Breast epithelium (tissue), 4 donors: ENCODE data around the gene BTBD3. TPM values are rescaled to one million over a fixed set of nuclear protein-coding genes. Genes with fewer than 3 reads are reported as not detected.

Source experiments
- DNase-seq, 2 donors: peaks; one replicate each; pipeline ENCODE4 v3.0.0-alpha.2; 2019; ENCODE audit warnings: low spot score in 2 of 2
- H3K27ac ChIP-seq, 2 donors: fragments of 200-600 bp; sonication (generic) in 1 of 2; one replicate each; pipeline ENCODE4 v1.5.1; 2016 to 2019; ENCODE audit warnings: mild to moderate bottlenecking in 1 of 2
- H3K27me3 ChIP-seq, 2 donors: fragments of 200-600 bp; sonication (generic) in 1 of 2; one replicate each; pipeline versions ENCODE4 v1.5.1 to v1.6.0; 2017 to 2019; ENCODE audit warnings: control low read depth in 1 of 2, mild to moderate bottlenecking in 1 of 2
- H3K36me3 ChIP-seq: fragments of 200-600 bp; one replicate; pipeline ENCODE4 v1.5.1; 2019
- H3K4me1 ChIP-seq, 2 donors: fragments of 200-600 bp; sonication (generic); one replicate each; pipeline ENCODE4 v1.5.1; 2016 to 2019; ENCODE audit warnings: control low read depth in 1 of 2
- H3K4me3 ChIP-seq, 3 donors: fragments of 200-600 bp; sonication (generic); 1 replicate in 2 of 3; 2 replicates in 1 of 3; pipeline ENCODE4 v1.5.1; 2016 to 2019; ENCODE audit warnings: mild to moderate bottlenecking in 3 of 3, moderate library complexity in 2 of 3
- H3K9me3 ChIP-seq, 2 donors: fragments of 200-600 bp; sonication (generic) in 1 of 2; one replicate each; pipeline ENCODE4 v1.5.1; 2016 to 2019; ENCODE audit warnings: control low read depth in 1 of 2
- CTCF ChIP-seq, 3 donors: fragments of 450-650 bp; IDR thresholded peaks; one replicate each; pipeline ENCODE4 v1.5.1; 2016 to 2017; ENCODE audit warnings: antibody characterized with exemption in 3 of 3, mild to moderate bottlenecking in 3 of 3, moderate library complexity in 3 of 3
- POLR2A ChIP-seq: fragments of 450-650 bp; IDR thresholded peaks from one replicate; pipeline ENCODE4 v1.6.1; 2016; ENCODE audit warnings: antibody characterized with exemption, mild to moderate bottlenecking, moderate library complexity
- POLR2AphosphoS5 ChIP-seq, 3 donors: sonication (generic); formaldehyde crosslinking; IDR thresholded peaks; one replicate each; pipeline ENCODE4 v1.6.1; 2017; ENCODE audit warnings: antibody characterized with exemption in 3 of 3
- intact Hi-C: fragments of 100-400 bp; cut with DNase I; formaldehyde crosslinking; loops from one replicate; pipeline ENCODE4 v1.15.1; 2023; ENCODE audit warnings: low total_unique reads
- total RNA-seq, 3 donors: library from RNA; depleted of rRNA; stranded (reverse); fragments of >200 nt; gene quantifications; one replicate each; pipeline ENCODE4 v1.1.0, GENCODE V29; 2016

The BTBD3 gene
- total RNA-seq, 3 donors from 2014 or later, result 15.4 to 50.3 (median 33.1) TPM

DNA sequence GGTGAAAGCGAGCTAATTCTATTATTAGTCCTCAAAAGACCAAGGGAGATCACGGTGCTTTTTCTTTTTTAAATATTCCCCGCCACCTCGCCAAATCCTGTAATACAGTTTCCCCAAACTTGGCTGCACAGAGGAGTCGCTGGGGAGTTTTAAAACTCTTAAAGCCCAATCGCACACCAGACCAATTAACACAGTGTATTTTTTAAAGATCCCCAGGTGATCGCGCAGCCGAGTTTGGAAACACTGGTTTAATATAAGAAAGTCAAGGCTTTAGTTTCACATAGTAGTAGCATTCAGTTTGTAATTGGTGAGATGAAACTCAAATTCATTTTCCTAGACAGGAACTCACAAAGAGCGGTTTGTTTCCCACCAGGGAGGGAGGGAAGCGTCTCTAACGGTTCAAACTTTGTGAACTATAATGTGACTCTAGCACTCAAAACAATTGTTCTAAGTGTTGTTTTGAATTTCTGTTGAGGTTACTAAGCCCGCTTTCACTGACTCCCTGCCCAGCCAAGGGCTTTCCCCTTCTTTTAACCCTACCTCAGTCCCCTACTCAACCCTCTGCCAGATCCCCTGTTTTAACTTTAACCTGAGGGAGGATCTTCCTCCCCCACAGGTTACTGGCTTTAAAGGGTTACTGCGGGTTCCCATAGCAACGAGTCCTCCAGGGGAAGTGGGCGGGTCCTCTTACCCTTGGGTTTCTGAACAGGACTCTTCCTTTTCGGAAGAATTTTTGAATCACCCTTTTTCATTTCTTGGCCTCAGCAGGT, 25.7 kb upstream of the BTBD3 start:
- peaks cover 0 to 3% of the 10 kb centered on the region in 2 donors for H3K4me1 ChIP-seq
- TF ChIP-seq CTCF (IDR thresholded peaks at IDR 0.05), result no peak
- TF ChIP-seq POLR2A, result no peak
- TF ChIP-seq POLR2AphosphoS5 (IDR thresholded peaks at IDR 0.05), result no peak
- H3K27ac ChIP-seq, result peak overlapping the region; percentile 95 to 97
- H3K4me3 ChIP-seq, result peak overlapping the region; percentile 72 to 94 (median 93)
- no peaks in the 10 kb centered on the region for H3K36me3 ChIP-seq
- no peaks in the 10 kb centered on the region for H3K9me3 ChIP-seq
- H3K27me3 ChIP-seq, result no peaks in the 10 kb centered on the region
- DNase-seq, result peak in 1 of 2 donors; percentile 37
- intact Hi-C loops, result no loop called here

- Histone ChIP-seq H3K9me3 (no peaks in the 10 kb centered on the region), H3K36me3 (no peaks in the 10 kb centered on the region), H3K27ac (peak overlapping the region in 1 of 2 donors; percentile 46), H3K27me3 (no peaks in the 10 kb centered on the region), H3K4me1 (peaks cover 0 to 3% of the 10 kb centered on the region in 2 donors), H3K4me3 (no peak overlapping the region)
- intact Hi-C loops, result no loop called here
- no peak for DNase-seq
- TF ChIP-seq POLR2A (no peak), CTCF (IDR thresholded peaks at IDR 0.05) (no peak), POLR2AphosphoS5 (IDR thresholded peaks at IDR 0.05) (no peak)
Measured at GRCh38 chr20:11894062-11894461, 23.6 kb upstream of the BTBD3 start.

- no peak for TF ChIP-seq POLR2A
- TF ChIP-seq CTCF (IDR thresholded peaks at IDR 0.05), result no peak
- TF ChIP-seq POLR2AphosphoS5 (IDR thresholded peaks at IDR 0.05), result no peak
- H3K36me3 ChIP-seq, result no peaks in the 10 kb centered on the region
- no peak for DNase-seq
- no peak overlapping the region for H3K27ac ChIP-seq
- no peak overlapping the region for H3K4me3 ChIP-seq
- H3K9me3 ChIP-seq, result no peaks in the 10 kb centered on the region
- peaks cover 0 to 3% of the 10 kb centered on the region in 2 donors for H3K4me1 ChIP-seq
- intact Hi-C loops, result no loop called here
- no peaks in the 10 kb centered on the region for H3K27me3 ChIP-seq
Measured at GRCh38 chr20:11895861-11896387, 21.8 kb upstream of the BTBD3 start.

DNA sequence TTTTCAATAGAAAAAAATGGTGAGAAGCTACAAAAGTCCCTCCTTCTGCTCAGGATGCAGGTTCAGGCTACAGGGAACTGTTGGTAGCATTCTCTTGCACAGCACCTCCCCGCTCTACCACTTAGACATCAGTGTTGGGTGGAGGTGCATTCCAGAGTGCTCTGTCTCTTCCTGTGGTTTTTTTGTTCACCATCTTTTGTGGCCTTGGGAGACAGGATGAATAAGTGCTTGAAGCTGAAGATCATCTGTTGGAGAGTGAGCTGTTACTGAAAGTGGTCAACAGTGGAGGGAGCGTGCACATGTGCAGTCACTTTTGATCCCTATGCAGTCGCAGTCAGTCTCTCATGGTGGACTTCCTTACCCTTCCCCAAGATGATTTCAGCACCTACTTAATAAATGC, 16.6 kb upstream of the BTBD3 start:
- intact Hi-C loops, result no loop called here
- Histone ChIP-seq H3K27me3 (no peaks in the 10 kb centered on the region), H3K27ac (no peak overlapping the region), H3K36me3 (no peaks in the 10 kb centered on the region), H3K4me1 (peaks cover 0 to 5% of the 10 kb centered on the region in 2 donors), H3K9me3 (no peaks in the 10 kb centered on the region), H3K4me3 (no peak overlapping the region)
- no peak for DNase-seq
- TF ChIP-seq POLR2A, result no peak

DNA sequence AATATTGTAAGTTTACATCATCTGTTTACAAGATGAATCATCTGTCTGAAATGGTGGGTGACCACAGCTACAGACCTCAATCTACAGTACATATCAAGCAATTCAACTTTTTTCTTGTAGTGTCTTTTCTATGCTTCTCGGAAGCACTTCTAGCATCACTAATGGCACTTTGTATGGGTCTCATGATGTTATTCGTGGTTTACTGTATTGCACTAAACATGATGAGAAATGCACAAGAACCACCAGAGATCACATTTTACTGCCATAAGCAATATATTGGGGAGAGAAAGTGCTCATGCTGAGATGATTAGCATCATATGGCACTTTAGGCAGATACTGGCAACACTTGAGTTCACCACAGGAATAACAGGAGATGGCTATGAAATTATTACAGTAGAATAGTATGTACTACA, 15.4 kb upstream of the BTBD3 start:
- no peaks in the 10 kb centered on the region for H3K9me3 ChIP-seq
- no peaks in the 10 kb centered on the region for H3K27me3 ChIP-seq
- H3K27ac ChIP-seq, result no peak overlapping the region
- no peaks in the 10 kb centered on the region for H3K36me3 ChIP-seq
- H3K4me1 ChIP-seq, result peaks cover 0 to 5% of the 10 kb centered on the region in 2 donors
- TF ChIP-seq CTCF (IDR thresholded peaks at IDR 0.05) (no peak), POLR2AphosphoS5 (IDR thresholded peaks at IDR 0.05) (no peak), POLR2A (no peak)
- no peak for DNase-seq
- H3K4me3 ChIP-seq, result no peak overlapping the region
- intact Hi-C loops, result no loop called here
